T-helper 22 cell (primary cell): ENCODE data around the gene ARMC12.
"Not testable (repeated sequence)": the region's sequence is repeated elsewhere in the genome, so short reads cannot be mapped to it uniquely, and the experiment has no call there.

Experiments
- DNase-seq: peaks from one replicate; pipeline ENCODE4 v3.0.0-alpha.2; 2020; ENCODE audit warnings: low read depth

The ARMC12 gene

GRCh38 chr6:35736982-35737412, at the start of gene ARMC12:
Gene ARMC12 (plus strand): TSS chr6:35737032. CDS start chr6:35737109, 77 bp downstream.
- DNase-seq, result no peak

GRCh38 chr6:35687658-35688604, 48.9 kb upstream of the ARMC12 start:
- peak; percentile 27 for DNase-seq

- peak; percentile 76 for DNase-seq
Measured at GRCh38 chr6:35688605-35689322, 48.1 kb upstream of the ARMC12 start, which contains the start of gene FKBP5. Gene FKBP5 (minus strand): TSS chr6:35688915. CDS start chr6:35642824, 46,091 bp downstream.

GRCh38 chr6:35690006-35690405, 46.8 kb upstream of the ARMC12 start:
- DNase-seq, result not testable (repeated sequence)

GRCh38 chr6:35690484-35690883, 46.3 kb upstream of the ARMC12 start:
- DNase-seq, result no peak

- no peak for DNase-seq
Measured at GRCh38 chr6:35691027-35691824, 45.6 kb upstream of the ARMC12 start.

GRCh38 chr6:35694462-35694861, 42.4 kb upstream of the ARMC12 start:
- DNase-seq, result no peak

- DNase-seq, result not testable (repeated sequence)
Measured at GRCh38 chr6:35698430-35698829, 38.4 kb upstream of the ARMC12 start.

- no peak for DNase-seq
Measured at GRCh38 chr6:35698858-35699257, 38.0 kb upstream of the ARMC12 start.

- no peak for DNase-seq
Measured at GRCh38 chr6:35703554-35703953, 33.3 kb upstream of the ARMC12 start.

- no peak for DNase-seq
Measured at GRCh38 chr6:35706468-35706867, 30.4 kb upstream of the ARMC12 start.

- no peak for DNase-seq
Measured at GRCh38 chr6:35707714-35708407, 29.0 kb upstream of the ARMC12 start.

GRCh38 chr6:35708585-35708984, 28.2 kb upstream of the ARMC12 start:
- no peak for DNase-seq

- no peak for DNase-seq
Measured at GRCh38 chr6:35710241-35710847, 26.5 kb upstream of the ARMC12 start.

- no peak for DNase-seq
Measured at GRCh38 chr6:35711731-35712130, 25.1 kb upstream of the ARMC12 start.

GRCh38 chr6:35713006-35713767, 23.6 kb upstream of the ARMC12 start:
- DNase-seq, result no peak

GRCh38 chr6:35716798-35717197, 20.0 kb upstream of the ARMC12 start:
- no peak for DNase-seq

- no peak for DNase-seq
Measured at GRCh38 chr6:35717449-35718374, 19.1 kb upstream of the ARMC12 start.

GRCh38 chr6:35718375-35718736, 18.5 kb upstream of the ARMC12 start:
- no peak for DNase-seq
